Parathyroid adenoma (tissue), 2 donors: Measurements from ENCODE around the gene STOML3.

Experiments
- H2AFZ ChIP-seq: fragments of 300-600 bp; sonication (generic); one replicate; pipeline ENCODE4 v1.7.0; 2017; ENCODE audit warnings: antibody characterized with exemption, mild to moderate bottlenecking
- H3K27ac ChIP-seq: fragments of 300-600 bp; sonication (generic); one replicate; pipeline ENCODE4 v1.7.0; 2017
- H3K27me3 ChIP-seq: fragments of 300-600 bp; sonication (generic); one replicate; pipeline ENCODE4 v1.7.0; 2017; ENCODE audit warnings: low read length; ENCODE audit not compliant: control insufficient read depth, insufficient read depth
- H3K36me3 ChIP-seq: fragments of 300-600 bp; sonication (generic); one replicate; pipeline ENCODE4 v1.7.0; 2017; ENCODE audit warnings: low read length; ENCODE audit not compliant: control insufficient read depth, insufficient read depth
- H3K4me1 ChIP-seq: fragments of 300-600 bp; sonication (generic); one replicate; pipeline ENCODE4 v1.7.0; 2017; ENCODE audit warnings: control low read depth
- H3K4me2 ChIP-seq: fragments of 300-600 bp; sonication (generic); one replicate; pipeline ENCODE4 v1.7.0; 2017; ENCODE audit warnings: low read length
- H3K4me3 ChIP-seq: fragments of 300-600 bp; sonication (generic); one replicate; pipeline ENCODE4 v1.7.0; 2017; ENCODE audit warnings: low read depth, low read length
- H3K79me2 ChIP-seq: fragments of 300-600 bp; sonication (generic); one replicate; pipeline ENCODE4 v1.7.0; 2017; ENCODE audit warnings: control low read depth
- H3K9ac ChIP-seq: fragments of 300-600 bp; sonication (generic); one replicate; pipeline ENCODE4 v1.7.0; 2017; ENCODE audit warnings: mild to moderate bottlenecking
- H3K9me3 ChIP-seq: fragments of 300-600 bp; sonication (generic); one replicate; pipeline ENCODE4 v1.7.0; 2017; ENCODE audit warnings: low read length; ENCODE audit not compliant: control insufficient read depth
- CTCF ChIP-seq: fragments of 300-600 bp; sonication (generic); IDR thresholded peaks from one replicate; pipeline ENCODE4 v1.7.0; 2017; ENCODE audit warnings: antibody characterized with exemption, mild to moderate bottlenecking
- donor health status: primary hyperparathyroidism.

The STOML3 gene

GRCh38 chr13:38990693-38991092 lies at the start of gene STOML3:
TSS of gene STOML3 (minus strand) at chr13:38990831. CDS start at chr13:38990721, 110 bp downstream.
- no peaks in the 10 kb centered on the region for H3K4me1 ChIP-seq
- no peaks in the 10 kb centered on the region for H3K27me3 ChIP-seq
- no peaks in the 10 kb centered on the region for H3K9me3 ChIP-seq
- TF ChIP-seq CTCF = no peak
- no peaks in the 10 kb centered on the region for H3K36me3 ChIP-seq
- no peak within 1 kb of the TSS for H3K4me3 ChIP-seq
- no peak within 1 kb of the TSS for H3K4me2 ChIP-seq
- no peak within 1 kb of the TSS for H2AFZ ChIP-seq
- no peaks in the 10 kb centered on the region for H3K79me2 ChIP-seq
- no peak within 1 kb of the TSS for H3K9ac ChIP-seq
- H3K27ac ChIP-seq = no peak within 1 kb of the TSS

- Histone ChIP-seq H3K4me1 (no peaks in the 10 kb centered on the region), H3K27me3 (no peaks in the 10 kb centered on the region), H3K4me3 (no peak overlapping the region)
Measured at GRCh38 chr13:39040206-39040605, 49.6 kb upstream of the STOML3 start.

GRCh38 chr13:39039041-39039440 lies 48.4 kb upstream of the STOML3 start:
- no peak for TF ChIP-seq CTCF

More at GRCh38 chr13:39040206-39040605, 49.6 kb upstream of the STOML3 start:
- Histone ChIP-seq H3K9me3 (no peaks in the 10 kb centered on the region), H3K9ac (no peak overlapping the region), H3K4me2 (peak overlapping the region; percentile 15), H3K36me3 (no peaks in the 10 kb centered on the region), H2AFZ (no peak overlapping the region), H3K79me2 (peaks cover 7% of the 10 kb centered on the region), H3K27ac (no peak overlapping the region)
- TF ChIP-seq CTCF = no peak

GRCh38 chr13:39038569-39039030 lies 48.0 kb upstream of the STOML3 start:
- Histone ChIP-seq H3K79me2 (peaks cover 7% of the 10 kb centered on the region), H3K27me3 (no peaks in the 10 kb centered on the region), H2AFZ (peak overlapping the region; percentile 91), H3K36me3 (no peaks in the 10 kb centered on the region), H3K9ac (no peak overlapping the region), H3K4me3 (peak overlapping the region; percentile 97), H3K4me1 (no peaks in the 10 kb centered on the region), H3K4me2 (peak overlapping the region; percentile 60), H3K9me3 (no peaks in the 10 kb centered on the region), H3K27ac (peak overlapping the region; percentile 89)
- no peak for TF ChIP-seq CTCF

More at GRCh38 chr13:39039041-39039440, 48.4 kb upstream of the STOML3 start:
- Histone ChIP-seq H3K36me3 (no peaks in the 10 kb centered on the region), H3K27ac (no peak overlapping the region), H3K79me2 (peaks cover 7% of the 10 kb centered on the region), H3K4me1 (no peaks in the 10 kb centered on the region), H3K27me3 (no peaks in the 10 kb centered on the region), H3K4me3 (peak overlapping the region; percentile 97), H3K4me2 (peak overlapping the region; percentile 60), H3K9ac (no peak overlapping the region), H2AFZ (no peak overlapping the region), H3K9me3 (no peaks in the 10 kb centered on the region)

GRCh38 chr13:39037880-39038568 lies 47.4 kb upstream of the STOML3 start, which contains the start of the genes NHLRC3 and PROSER1:
TSS of gene NHLRC3 (plus strand) at chr13:39038456. CDS start at chr13:39038640, 184 bp downstream.
TSS of gene PROSER1 (minus strand) at chr13:39038089. CDS start at chr13:39037242, 847 bp downstream.
- H3K9ac ChIP-seq = peak within 1 kb of the TSS; percentile 19
- H3K27ac ChIP-seq = peak within 1 kb of the TSS; percentile 89
- TF ChIP-seq CTCF = no peak
- H3K79me2 ChIP-seq = peaks cover 7% of the 10 kb centered on the region
- peak within 1 kb of the TSS; percentile 91 for H2AFZ ChIP-seq
- no peaks in the 10 kb centered on the region for H3K27me3 ChIP-seq
- H3K4me3 ChIP-seq = peak within 1 kb of the TSS; percentile 97
- no peaks in the 10 kb centered on the region for H3K4me1 ChIP-seq
- H3K9me3 ChIP-seq = no peaks in the 10 kb centered on the region
- H3K4me2 ChIP-seq = peak within 1 kb of the TSS; percentile 91
- no peaks in the 10 kb centered on the region for H3K36me3 ChIP-seq
